Lower leg skin (tissue), 3 donors: ENCODE results near the gene CDHR1.

Experiments
- CTCF ChIP-seq, 3 donors: fragments of 450-650 bp; IDR thresholded peaks; one replicate each; pipeline ENCODE4 v1.5.1; 2016; ENCODE audit warnings: antibody characterized with exemption in 3 of 3, mild to moderate bottlenecking in 3 of 3, moderate library complexity in 2 of 3
- POLR2A ChIP-seq, 2 donors: fragments of 450-650 bp; IDR thresholded peaks; one replicate each; pipeline ENCODE4 v1.6.1; 2016 to 2017; ENCODE audit warnings: antibody characterized with exemption in 2 of 2, mild to moderate bottlenecking in 1 of 2, moderate library complexity in 1 of 2

DNA sequence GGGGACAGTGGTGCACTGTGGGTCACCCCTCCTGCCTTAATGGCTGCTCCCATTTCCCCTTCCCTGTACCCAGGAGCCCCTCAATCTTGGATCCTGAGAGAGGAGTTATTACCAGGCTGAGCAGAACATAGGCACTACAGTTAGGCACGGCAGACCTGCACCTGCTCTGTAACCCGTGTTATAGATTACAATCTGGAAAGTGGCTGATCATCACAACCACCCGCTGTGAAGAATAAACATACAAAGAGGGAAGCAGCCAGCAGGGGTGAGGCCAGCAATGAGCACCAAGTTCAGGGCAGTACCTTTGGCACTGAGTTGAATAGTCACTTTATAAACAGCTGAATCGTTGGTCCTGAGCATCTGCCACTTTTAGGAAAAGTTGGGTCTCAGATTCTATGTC is 1.7 kb downstream of the CDHR1 start:
- TF ChIP-seq CTCF (IDR thresholded peaks at IDR 0.05), result no peak
- TF ChIP-seq POLR2A (IDR thresholded peaks at IDR 0.05), result no peak
